Cardiac septum (tissue), 1 donor: ENCODE data around the gene SPRN. TPM values are rescaled to one million over a fixed set of nuclear protein-coding genes. Genes with fewer than 3 reads are reported as not detected.
A peak's percentile ranks its signal among the peaks of the same experiment; 100 is the strongest.
"Not testable (repeated sequence)": the region's sequence is repeated elsewhere in the genome, so short reads cannot be mapped to it uniquely, and the experiment has no call there.

ENCODE experiments used
- DNase-seq: peaks from one replicate; pipeline ENCODE4 v3.0.0-alpha.2; 2020; ENCODE audit warnings: low spot score
- intact Hi-C: fragments of 100-400 bp; cut with DNase I; formaldehyde crosslinking; loops from one replicate; pipeline ENCODE4 v1.14.0; 2022
- total RNA-seq: library from RNA; stranded (reverse); fragmentation: NEBNext Ultra II Directional; extraction: Animal tissue kit (Norgen Biotek cat#: 25700); gene quantifications from one replicate; pipeline ENCODE4 v1.2.1, GENCODE V29; 2021
- donor health status: DM: no; HTN: no; CAD: no.

The SPRN gene
- total RNA-seq, 1 donor from 2014 or later: not detected

GRCh38 chr10:133418289-133418993, 6.0 kb downstream of the SPRN start:
- DNase-seq: no peak
- intact Hi-C loops: no loop called here

- no peak for DNase-seq
- intact Hi-C loops: no loop called here
Measured at GRCh38 chr10:133415752-133416151, 8.7 kb downstream of the SPRN start.

- not testable (repeated sequence) for DNase-seq
Measured at GRCh38 chr10:133414401-133414800, 10.0 kb downstream of the SPRN start.

GRCh38 chr10:133412381-133412711, 12.1 kb downstream of the SPRN start:
- intact Hi-C loops: no loop called here
- DNase-seq: no peak

More at GRCh38 chr10:133414401-133414800, 10.0 kb downstream of the SPRN start:
- intact Hi-C loops: not testable (repeated sequence)

GRCh38 chr10:133411523-133412380, 12.7 kb downstream of the SPRN start:
- intact Hi-C loops: no loop called here
- DNase-seq: no peak

GRCh38 chr10:133405844-133406527, 18.4 kb downstream of the SPRN start:
- intact Hi-C loops: no loop called here
- DNase-seq: peak; percentile 26

- DNase-seq: no peak
- intact Hi-C loops: no loop called here
Measured at GRCh38 chr10:133405272-133405671, 19.2 kb downstream of the SPRN start.

GRCh38 chr10:133403784-133404183, 20.6 kb downstream of the SPRN start:
- intact Hi-C loops: no loop called here
- DNase-seq: no peak

- DNase-seq: peak; percentile 15
- intact Hi-C loops: no loop called here
Measured at GRCh38 chr10:133403359-133403758, 21.1 kb downstream of the SPRN start.

GRCh38 chr10:133401981-133402725, 22.3 kb downstream of the SPRN start:
- peak; percentile 66 for DNase-seq
- intact Hi-C loops: no loop called here

GRCh38 chr10:133401500-133401899, 22.9 kb downstream of the SPRN start:
- intact Hi-C loops: no loop called here

GRCh38 chr10:133400624-133401424, 23.6 kb downstream of the SPRN start:
- peak; percentile 51 for DNase-seq
- intact Hi-C loops: no loop called here

More at GRCh38 chr10:133401500-133401899, 22.9 kb downstream of the SPRN start:
- DNase-seq: peak; percentile 41

- peak; percentile 35 for DNase-seq
- intact Hi-C loops: no loop called here
Measured at GRCh38 chr10:133399123-133399601, 25.3 kb downstream of the SPRN start.

GRCh38 chr10:133397938-133398337, 26.5 kb downstream of the SPRN start:
- intact Hi-C loops: no loop called here
- DNase-seq: peak; percentile 19

- intact Hi-C loops: no loop called here
- DNase-seq: peak; percentile 63
Measured at GRCh38 chr10:133396035-133396624, 28.3 kb downstream of the SPRN start.

- DNase-seq: peak; percentile 61
- intact Hi-C loops: no loop called here
Measured at GRCh38 chr10:133394801-133395221, 29.6 kb downstream of the SPRN start.

GRCh38 chr10:133394064-133394663, 30.3 kb downstream of the SPRN start, which contains the start of gene MTG1:
TSS of gene MTG1 (plus strand) at chr10:133394157. CDS start at chr10:133394221, 64 bp downstream.
- intact Hi-C loops: no loop called here
- DNase-seq: peak; percentile 96
